ENCODE results near the gene MORF4L1.

GRCh38 chr15:78837131-78837530 lies 35.6 kb upstream of the MORF4L1 start:
- TF ChIP-seq EZH2phosphoT487 (IDR thresholded peaks at IDR 0.05; ENCODE audit: insufficient read depth, low read depth) (no peak), EZH2 (IDR thresholded peaks at IDR 0.05; ENCODE audit: insufficient read depth, poor library complexity, severe bottlenecking) (no peak)

Measured in GM23248 (cell line).